GM12878 (cell line): Measurements from ENCODE around the gene FGFRL1. TPM values are rescaled to one million over a fixed set of nuclear protein-coding genes. Genes with fewer than 3 reads are reported as not detected.

Experiments
- ATAC-seq: fragments of 200-7000 bp; cut with Tn5 transposase; 3 replicates; pipeline ENCODE4 v1.9.1; 2020; ENCODE audit warnings: mild to moderate bottlenecking, moderate library complexity
- BruUV-seq: library from RNA; stranded (reverse); fragments of 400-500 nt; replicated peaks from 2 replicates; lab custom pipeline; 2021; lab: Mats Ljungman, UMichigan
- CTCF ChIA-PET: fragments of 300-600 bp; sonication (Branson Sonifier 250); formaldehyde crosslinking; extraction: SDS; loops from one replicate; lab custom pipeline; 2021; ENCODE audit warnings: inconsistent platforms; lab: Yijun Ruan, JAX
- POLR2A ChIA-PET: fragments of 350-600 bp; formaldehyde crosslinking; extraction: SDS; loops from one replicate; lab custom pipeline; 2021; ENCODE audit warnings: inconsistent platforms; lab: Charles Lee
- RAD21 ChIA-PET: fragments of 300-600 bp; sonication (Branson Sonifier 250); formaldehyde crosslinking; loops from one replicate; lab custom pipeline; 2023; ENCODE audit warnings: antibody characterized with exemption; ENCODE audit not compliant: unreplicated experiment; lab: Charles Lee
- SMC1A ChIA-PET: fragments of 300-600 bp; sonication (Branson Sonifier 250); formaldehyde crosslinking; loops from one replicate; lab custom pipeline; 2023; ENCODE audit not compliant: unreplicated experiment, uncharacterized antibody; lab: Charles Lee
- DNase-seq: peaks from one replicate; pipeline ENCODE4 v3.0.0-alpha.2; 2011; ENCODE audit warnings: low read depth, low spot score
- FAIRE-seq: peaks from 3 replicates; lab custom pipeline; 2011; peaks lifted over from hg19 to GRCh38; lab: Jason Lieb, UNC
- H2AFZ ChIP-seq: 2 replicates; pipeline ENCODE4 v1.6.0; 2011; ENCODE audit warnings: low read depth, low read length, control low read depth; ENCODE audit not compliant: control insufficient read depth
- H3K27ac ChIP-seq: 2 replicates; pipeline ENCODE4 v1.5.1; 2011; ENCODE audit warnings: control low read depth; ENCODE audit not compliant: control insufficient read depth, insufficient read depth
- H3K27me3 ChIP-seq, 2 experiments: replicated peaks in 1 of 2; 2 replicates each; pipeline versions ENCODE4 v1.6.0 to v1.6.1; 2011; ENCODE audit warnings: low read length in 1 of 2; ENCODE audit not compliant: control insufficient read depth in 2 of 2, insufficient read depth in 2 of 2
- H3K36me3 ChIP-seq, 2 experiments: 2 replicates each; pipeline ENCODE4 v1.5.1; 2011; ENCODE audit warnings: low read length in 1 of 2; ENCODE audit not compliant: control insufficient read depth in 2 of 2, insufficient read depth in 2 of 2
- H3K4me1 ChIP-seq: 2 replicates; pipeline ENCODE4 v1.6.1; 2011; ENCODE audit warnings: mild to moderate bottlenecking, low read length, moderate library complexity, mixed read lengths; ENCODE audit not compliant: control insufficient read depth, insufficient read depth
- H3K4me2 ChIP-seq: 2 replicates; pipeline ENCODE4 v1.6.0; 2011; ENCODE audit warnings: control low read depth; ENCODE audit not compliant: control insufficient read depth, insufficient read depth
- H3K4me3 ChIP-seq: fragments of 200-600 bp; sonication (generic); 2 replicates; pipeline ENCODE4 v1.5.1; 2016
- H3K79me2 ChIP-seq: 2 replicates; pipeline ENCODE4 v1.6.0; 2011; ENCODE audit warnings: low read length; ENCODE audit not compliant: control insufficient read depth, insufficient read depth
- H3K9ac ChIP-seq: 2 replicates; pipeline ENCODE4 v1.8.0; 2011; ENCODE audit warnings: low read length, control low read depth, mixed read lengths; ENCODE audit not compliant: control insufficient read depth, insufficient read depth
- H3K9me3 ChIP-seq: replicated peaks from 3 replicates; pipeline ENCODE4 v1.5.1; 2011; ENCODE audit warnings: mild to moderate bottlenecking, low read length; ENCODE audit not compliant: control insufficient read depth, insufficient read depth
- H4K20me1 ChIP-seq: 2 replicates; pipeline ENCODE4 v1.6.0; 2011; ENCODE audit not compliant: control insufficient read depth, insufficient read depth
- JUNB ChIP-seq: IDR thresholded peaks from 2 replicates; pipeline ENCODE4 v1.6.1; 2016; ENCODE audit warnings: antibody characterized with exemption, mild to moderate bottlenecking
- JUND ChIP-seq: IDR thresholded peaks from 2 replicates; pipeline ENCODE4 v1.6.1; 2012; ENCODE audit warnings: low read depth, mild to moderate bottlenecking, low read length, improper control_type of control experiment, moderate library complexity
- KLF5 ChIP-seq: fragments of 450-650 bp; IDR thresholded peaks from 2 replicates; pipeline ENCODE4 v1.6.1; 2014; ENCODE audit warnings: mild to moderate bottlenecking; ENCODE audit not compliant: partially characterized antibody
- NR2C1 ChIP-seq: fragments of 450-650 bp; IDR thresholded peaks from 2 replicates; pipeline ENCODE4 v1.6.1; 2017; ENCODE audit warnings: antibody characterized with exemption, mild to moderate bottlenecking, moderate library complexity
- PML ChIP-seq: IDR thresholded peaks from 2 replicates; pipeline ENCODE4 v1.6.1; 2012; ENCODE audit warnings: low read length, inconsistent platforms
- WGBS: methylation state at CpG from one replicate; pipeline ENCODE4 v1.1.6; 2016; ENCODE audit warnings: low lambda C conversion rate; ENCODE audit not compliant: insufficient replicate concordance, insufficient coverage; ENCODE audit errors: missing lambda C conversion rate; 5-methylcytosine and 5-hydroxymethylcytosine counted together
- in situ Hi-C: fragments of 300-500 bp; cut with MboI; formaldehyde crosslinking; loops from 9 replicates; pipeline ENCODE4 v1.14.3; 2018; ENCODE audit warnings: mixed read lengths
- intact Hi-C: fragments of 100-400 bp; cut with micrococcal nuclease; formaldehyde crosslinking; loops from one replicate; pipeline ENCODE4 v1.14.2; 2022; ENCODE audit not compliant: unreplicated experiment
- polyA plus RNA-seq, 11 experiments: library from polyadenylated mRNA; depleted of rRNA in 4 of 11; unstranded in 6 of 11; stranded (reverse) in 5 of 11; fragments of >200 nt; fragmentation: Nextera tagmentation in 4 of 11; fragmentation: Illumina TruSeq in 1 of 11; extraction: Ambion mirVana in 4 of 11; extraction: Trizol in 1 of 11; gene quantifications; 1 replicate in 1 of 11; 2 replicates in 10 of 11; pipeline versions ENCODE4 v1.2.1 to v1.2.3, GENCODE V29; 2011 to 2016; ENCODE audit warnings: inconsistent platforms in 2 of 11, missing spikeins in 2 of 11, low read depth in 1 of 11
- total RNA-seq, 4 experiments: library from RNA; depleted of rRNA in 3 of 4; stranded (reverse); fragments of >200 nt in 3 of 4; fragmentation: Illumina TruSeq in 1 of 4; extraction: Trizol in 1 of 4; gene quantifications; 2 replicates each; pipeline versions ENCODE4 v1.2.1 to v1.2.3, GENCODE V29; 2013 to 2021
- TF ChIP-seq, protein P1 (sequence below): fragments of 450-650 bp; IDR thresholded peaks from 2 replicates; pipeline ENCODE4 v1.6.1; 2016; ENCODE audit warnings: mild to moderate bottlenecking
- TF ChIP-seq, protein P2 (sequence below): fragments of 450-650 bp; IDR thresholded peaks from 2 replicates; pipeline ENCODE4 v1.6.1; 2017; ENCODE audit warnings: antibody characterized with exemption, mild to moderate bottlenecking, moderate library complexity
- TF ChIP-seq, protein P3 (sequence below): fragments of 150-350 bp; IDR thresholded peaks from 2 replicates; pipeline ENCODE4 v1.6.1; 2016; ENCODE audit warnings: low read depth, low read length
- TF ChIP-seq, protein P4 (sequence below): fragments of 450-650 bp; formaldehyde crosslinking; IDR thresholded peaks from 2 replicates; pipeline ENCODE4 v1.4.0; 2020; ENCODE audit warnings: mild to moderate bottlenecking, moderate library complexity
- TF ChIP-seq, protein P5 (sequence below): fragments of 450-650 bp; IDR thresholded peaks from 2 replicates; pipeline ENCODE4 v1.6.1; 2017; ENCODE audit warnings: low read depth, mild to moderate bottlenecking, moderate library complexity

FGFRL1 gene
- total and polyA plus RNA-seq, 10 of the 15 experiments (the other 5 are each of a cell fraction or from before 2014, with no cell fraction given), result 0.02 to 1.5 (median 0.29) TPM; not detected in 2

DNA sequence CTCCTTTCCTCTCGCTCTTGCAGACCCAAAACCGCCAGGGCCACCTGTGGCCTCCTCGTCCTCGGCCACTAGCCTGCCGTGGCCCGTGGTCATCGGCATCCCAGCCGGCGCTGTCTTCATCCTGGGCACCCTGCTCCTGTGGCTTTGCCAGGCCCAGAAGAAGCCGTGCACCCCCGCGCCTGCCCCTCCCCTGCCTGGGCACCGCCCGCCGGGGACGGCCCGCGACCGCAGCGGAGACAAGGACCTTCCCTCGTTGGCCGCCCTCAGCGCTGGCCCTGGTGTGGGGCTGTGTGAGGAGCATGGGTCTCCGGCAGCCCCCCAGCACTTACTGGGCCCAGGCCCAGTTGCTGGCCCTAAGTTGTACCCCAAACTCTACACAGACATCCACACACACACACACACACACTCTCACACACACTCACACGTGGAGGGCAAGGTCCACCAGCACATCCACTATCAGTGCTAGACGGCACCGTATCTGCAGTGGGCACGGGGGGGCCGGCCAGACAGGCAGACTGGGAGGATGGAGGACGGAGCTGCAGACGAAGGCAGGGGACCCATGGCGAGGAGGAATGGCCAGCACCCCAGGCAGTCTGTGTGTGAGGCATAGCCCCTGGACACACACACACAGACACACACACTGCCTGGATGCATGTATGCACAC, 13.6 kb downstream of the FGFRL1 start:
- RAD21 ChIA-PET, result no interaction called here
- DNase-seq (no peak), ATAC-seq (no peak), FAIRE-seq (no peak)
- no peaks in the 10 kb centered on the region for H3K36me3 ChIP-seq
- H2AFZ ChIP-seq, result no peak overlapping the region
- POLR2A ChIA-PET, result no interaction called here
- CTCF ChIA-PET, result no interaction called here
- intact Hi-C loops (loop anchor here (5.0 kb wide), 1 partner anchor 337 kb away; no protein-coding TSS in a partner anchor), in situ Hi-C loops (no loop called here)
- no peaks in the 10 kb centered on the region for H3K79me2 ChIP-seq
- H3K27ac ChIP-seq, result no peak overlapping the region
- peaks cover 17% of the 10 kb centered on the region for H3K4me1 ChIP-seq
- SMC1A ChIA-PET, result no interaction called here
- H3K27me3 ChIP-seq, result no peaks in the 10 kb centered on the region
- H3K4me3 ChIP-seq, result no peak overlapping the region
- no TSS peak for BruUV-seq
- no peak overlapping the region for H3K9ac ChIP-seq
- H3K9me3 ChIP-seq, result no peaks in the 10 kb centered on the region
- no peak overlapping the region for H3K4me2 ChIP-seq
- H4K20me1 ChIP-seq, result no peaks in the 10 kb centered on the region
- 74% methylated on average over 22 of the region's 32 CpGs for WGBS
- no peak for TF ChIP-seq NR2C1
- TF ChIP-seq, protein P1, sequence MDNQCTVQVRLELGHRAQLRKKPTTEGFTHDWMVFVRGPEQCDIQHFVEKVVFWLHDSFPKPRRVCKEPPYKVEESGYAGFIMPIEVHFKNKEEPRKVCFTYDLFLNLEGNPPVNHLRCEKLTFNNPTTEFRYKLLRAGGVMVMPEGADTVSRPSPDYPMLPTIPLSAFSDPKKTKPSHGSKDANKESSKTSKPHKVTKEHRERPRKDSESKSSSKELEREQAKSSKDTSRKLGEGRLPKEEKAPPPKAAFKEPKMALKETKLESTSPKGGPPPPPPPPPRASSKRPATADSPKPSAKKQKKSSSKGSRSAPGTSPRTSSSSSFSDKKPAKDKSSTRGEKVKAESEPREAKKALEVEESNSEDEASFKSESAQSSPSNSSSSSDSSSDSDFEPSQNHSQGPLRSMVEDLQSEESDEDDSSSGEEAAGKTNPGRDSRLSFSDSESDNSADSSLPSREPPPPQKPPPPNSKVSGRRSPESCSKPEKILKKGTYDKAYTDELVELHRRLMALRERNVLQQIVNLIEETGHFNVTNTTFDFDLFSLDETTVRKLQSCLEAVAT, result no peak
- no peak for TF ChIP-seq JUNB
- TF ChIP-seq, protein P2, sequence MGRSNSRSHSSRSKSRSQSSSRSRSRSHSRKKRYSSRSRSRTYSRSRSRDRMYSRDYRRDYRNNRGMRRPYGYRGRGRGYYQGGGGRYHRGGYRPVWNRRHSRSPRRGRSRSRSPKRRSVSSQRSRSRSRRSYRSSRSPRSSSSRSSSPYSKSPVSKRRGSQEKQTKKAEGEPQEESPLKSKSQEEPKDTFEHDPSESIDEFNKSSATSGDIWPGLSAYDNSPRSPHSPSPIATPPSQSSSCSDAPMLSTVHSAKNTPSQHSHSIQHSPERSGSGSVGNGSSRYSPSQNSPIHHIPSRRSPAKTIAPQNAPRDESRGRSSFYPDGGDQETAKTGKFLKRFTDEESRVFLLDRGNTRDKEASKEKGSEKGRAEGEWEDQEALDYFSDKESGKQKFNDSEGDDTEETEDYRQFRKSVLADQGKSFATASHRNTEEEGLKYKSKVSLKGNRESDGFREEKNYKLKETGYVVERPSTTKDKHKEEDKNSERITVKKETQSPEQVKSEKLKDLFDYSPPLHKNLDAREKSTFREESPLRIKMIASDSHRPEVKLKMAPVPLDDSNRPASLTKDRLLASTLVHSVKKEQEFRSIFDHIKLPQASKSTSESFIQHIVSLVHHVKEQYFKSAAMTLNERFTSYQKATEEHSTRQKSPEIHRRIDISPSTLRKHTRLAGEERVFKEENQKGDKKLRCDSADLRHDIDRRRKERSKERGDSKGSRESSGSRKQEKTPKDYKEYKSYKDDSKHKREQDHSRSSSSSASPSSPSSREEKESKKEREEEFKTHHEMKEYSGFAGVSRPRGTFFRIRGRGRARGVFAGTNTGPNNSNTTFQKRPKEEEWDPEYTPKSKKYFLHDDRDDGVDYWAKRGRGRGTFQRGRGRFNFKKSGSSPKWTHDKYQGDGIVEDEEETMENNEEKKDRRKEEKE, result no peak
- no peak for TF ChIP-seq JUND
- TF ChIP-seq, protein P3, sequence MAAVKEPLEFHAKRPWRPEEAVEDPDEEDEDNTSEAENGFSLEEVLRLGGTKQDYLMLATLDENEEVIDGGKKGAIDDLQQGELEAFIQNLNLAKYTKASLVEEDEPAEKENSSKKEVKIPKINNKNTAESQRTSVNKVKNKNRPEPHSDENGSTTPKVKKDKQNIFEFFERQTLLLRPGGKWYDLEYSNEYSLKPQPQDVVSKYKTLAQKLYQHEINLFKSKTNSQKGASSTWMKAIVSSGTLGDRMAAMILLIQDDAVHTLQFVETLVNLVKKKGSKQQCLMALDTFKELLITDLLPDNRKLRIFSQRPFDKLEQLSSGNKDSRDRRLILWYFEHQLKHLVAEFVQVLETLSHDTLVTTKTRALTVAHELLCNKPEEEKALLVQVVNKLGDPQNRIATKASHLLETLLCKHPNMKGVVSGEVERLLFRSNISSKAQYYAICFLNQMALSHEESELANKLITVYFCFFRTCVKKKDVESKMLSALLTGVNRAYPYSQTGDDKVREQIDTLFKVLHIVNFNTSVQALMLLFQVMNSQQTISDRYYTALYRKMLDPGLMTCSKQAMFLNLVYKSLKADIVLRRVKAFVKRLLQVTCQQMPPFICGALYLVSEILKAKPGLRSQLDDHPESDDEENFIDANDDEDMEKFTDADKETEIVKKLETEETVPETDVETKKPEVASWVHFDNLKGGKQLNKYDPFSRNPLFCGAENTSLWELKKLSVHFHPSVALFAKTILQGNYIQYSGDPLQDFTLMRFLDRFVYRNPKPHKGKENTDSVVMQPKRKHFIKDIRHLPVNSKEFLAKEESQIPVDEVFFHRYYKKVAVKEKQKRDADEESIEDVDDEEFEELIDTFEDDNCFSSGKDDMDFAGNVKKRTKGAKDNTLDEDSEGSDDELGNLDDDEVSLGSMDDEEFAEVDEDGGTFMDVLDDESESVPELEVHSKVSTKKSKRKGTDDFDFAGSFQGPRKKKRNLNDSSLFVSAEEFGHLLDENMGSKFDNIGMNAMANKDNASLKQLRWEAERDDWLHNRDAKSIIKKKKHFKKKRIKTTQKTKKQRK, result no peak
- TF ChIP-seq PML, result no peak
- TF ChIP-seq, protein P4, sequence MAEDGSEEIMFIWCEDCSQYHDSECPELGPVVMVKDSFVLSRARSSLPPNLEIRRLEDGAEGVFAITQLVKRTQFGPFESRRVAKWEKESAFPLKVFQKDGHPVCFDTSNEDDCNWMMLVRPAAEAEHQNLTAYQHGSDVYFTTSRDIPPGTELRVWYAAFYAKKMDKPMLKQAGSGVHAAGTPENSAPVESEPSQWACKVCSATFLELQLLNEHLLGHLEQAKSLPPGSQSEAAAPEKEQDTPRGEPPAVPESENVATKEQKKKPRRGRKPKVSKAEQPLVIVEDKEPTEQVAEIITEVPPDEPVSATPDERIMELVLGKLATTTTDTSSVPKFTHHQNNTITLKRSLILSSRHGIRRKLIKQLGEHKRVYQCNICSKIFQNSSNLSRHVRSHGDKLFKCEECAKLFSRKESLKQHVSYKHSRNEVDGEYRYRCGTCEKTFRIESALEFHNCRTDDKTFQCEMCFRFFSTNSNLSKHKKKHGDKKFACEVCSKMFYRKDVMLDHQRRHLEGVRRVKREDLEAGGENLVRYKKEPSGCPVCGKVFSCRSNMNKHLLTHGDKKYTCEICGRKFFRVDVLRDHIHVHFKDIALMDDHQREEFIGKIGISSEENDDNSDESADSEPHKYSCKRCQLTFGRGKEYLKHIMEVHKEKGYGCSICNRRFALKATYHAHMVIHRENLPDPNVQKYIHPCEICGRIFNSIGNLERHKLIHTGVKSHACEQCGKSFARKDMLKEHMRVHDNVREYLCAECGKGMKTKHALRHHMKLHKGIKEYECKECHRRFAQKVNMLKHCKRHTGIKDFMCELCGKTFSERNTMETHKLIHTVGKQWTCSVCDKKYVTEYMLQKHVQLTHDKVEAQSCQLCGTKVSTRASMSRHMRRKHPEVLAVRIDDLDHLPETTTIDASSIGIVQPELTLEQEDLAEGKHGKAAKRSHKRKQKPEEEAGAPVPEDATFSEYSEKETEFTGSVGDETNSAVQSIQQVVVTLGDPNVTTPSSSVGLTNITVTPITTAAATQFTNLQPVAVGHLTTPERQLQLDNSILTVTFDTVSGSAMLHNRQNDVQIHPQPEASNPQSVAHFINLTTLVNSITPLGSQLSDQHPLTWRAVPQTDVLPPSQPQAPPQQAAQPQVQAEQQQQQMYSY (CRISPR knock-in tag), result no peak
- TF ChIP-seq, protein P5, sequence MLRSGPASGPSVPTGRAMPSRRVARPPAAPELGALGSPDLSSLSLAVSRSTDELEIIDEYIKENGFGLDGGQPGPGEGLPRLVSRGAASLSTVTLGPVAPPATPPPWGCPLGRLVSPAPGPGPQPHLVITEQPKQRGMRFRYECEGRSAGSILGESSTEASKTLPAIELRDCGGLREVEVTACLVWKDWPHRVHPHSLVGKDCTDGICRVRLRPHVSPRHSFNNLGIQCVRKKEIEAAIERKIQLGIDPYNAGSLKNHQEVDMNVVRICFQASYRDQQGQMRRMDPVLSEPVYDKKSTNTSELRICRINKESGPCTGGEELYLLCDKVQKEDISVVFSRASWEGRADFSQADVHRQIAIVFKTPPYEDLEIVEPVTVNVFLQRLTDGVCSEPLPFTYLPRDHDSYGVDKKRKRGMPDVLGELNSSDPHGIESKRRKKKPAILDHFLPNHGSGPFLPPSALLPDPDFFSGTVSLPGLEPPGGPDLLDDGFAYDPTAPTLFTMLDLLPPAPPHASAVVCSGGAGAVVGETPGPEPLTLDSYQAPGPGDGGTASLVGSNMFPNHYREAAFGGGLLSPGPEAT, result no peak
- no peak for TF ChIP-seq KLF5
